LNCAP (cell line): ENCODE measurements around the gene OTULIN.

Experiments
- CTCF ChIP-seq: fragments of 450-650 bp; IDR thresholded peaks from 2 replicates; pipeline ENCODE4 v1.5.1; 2017; ENCODE audit warnings: mild to moderate bottlenecking

The OTULIN gene

GRCh38 chr5:14715481-14715880 is 51.0 kb downstream of the OTULIN start:
- no peak for TF ChIP-seq CTCF

- TF ChIP-seq CTCF, result no peak
Measured at GRCh38 chr5:14716755-14717752, 52.5 kb downstream of the OTULIN start.

- TF ChIP-seq CTCF, result no peak
Measured at GRCh38 chr5:14718778-14719177, 54.3 kb downstream of the OTULIN start.

- TF ChIP-seq CTCF, result no peak
Measured at GRCh38 chr5:14720236-14720923, 55.9 kb downstream of the OTULIN start.

GRCh38 chr5:14721990-14722656 is 57.6 kb downstream of the OTULIN start:
- no peak for TF ChIP-seq CTCF

GRCh38 chr5:14722923-14723322 is 58.4 kb downstream of the OTULIN start:
- no peak for TF ChIP-seq CTCF

- no peak for TF ChIP-seq CTCF
Measured at GRCh38 chr5:14723701-14724132, 59.2 kb downstream of the OTULIN start.
